Thyroid gland (tissue), 4 donors: ENCODE results near the gene COTL1.

Experiments used
- CTCF ChIP-seq, 6 experiments: fragments of 200-600 bp in 3 of 6; fragments of 450-650 bp in 3 of 6; sonication (generic) in 3 of 6; IDR thresholded peaks; one replicate each; pipeline ENCODE4 v1.5.1; 2016 to 2019; ENCODE audit warnings: antibody characterized with exemption in 6 of 6, mild to moderate bottlenecking in 2 of 6, inconsistent platforms in 1 of 6, moderate library complexity in 1 of 6
- POLR2A ChIP-seq, 2 donors: fragments of 450-650 bp; IDR thresholded peaks; one replicate each; pipeline ENCODE4 v1.6.1; 2017; ENCODE audit warnings: antibody characterized with exemption in 2 of 2, mild to moderate bottlenecking in 2 of 2, moderate library complexity in 1 of 2

GRCh38 chr16:84532855-84533486, 84.9 kb downstream of the COTL1 start:
- TF ChIP-seq CTCF (IDR thresholded peaks at IDR 0.05) (no peak), POLR2A (IDR thresholded peaks at IDR 0.05) (no peak)
